ENCODE measurements around the gene BMAL1.

- TF ChIP-seq CTCF (conservative IDR thresholded peaks at IDR 0.05 in 1 of 2, IDR thresholded peaks at IDR 0.05 in 1 of 2; ENCODE audit: low read depth in 1 of 2, low read length in 2 of 2) (no peak), EZH2 (IDR thresholded peaks at IDR 0.05; ENCODE audit: low read length, missing control alignments) (no peak)
Measured at GRCh38 chr11:13287036-13287435, 9.4 kb downstream of the BMAL1 start.

Data from fibroblast of lung (primary cell).